Neural cell (in vitro differentiated cells): ENCODE measurements around the gene GRIP1. TPM values are rescaled to one million over a fixed set of nuclear protein-coding genes. Genes with fewer than 3 reads are reported as not detected.

Source experiments
- H2AFZ ChIP-seq: fragments of 200-600, 300-800 bp; sonication (generic), shearing (Covaris generic); 2 replicates; pipeline ENCODE4 v1.6.0; 2014; ENCODE audit warnings: low read depth, mild to moderate bottlenecking, antibody characterized with exemption, low read length, moderate library complexity
- H3F3A ChIP-seq: fragments of 200-600 bp; shearing (Covaris generic); 2 replicates; pipeline ENCODE4 v1.6.1; 2016; ENCODE audit warnings: mild to moderate bottlenecking, moderate library complexity, mixed read lengths, antibody characterized with exemption, low read length; ENCODE audit not compliant: insufficient read depth, poor library complexity, severe bottlenecking
- H3K27ac ChIP-seq: fragments of 200-600, 300-800 bp; sonication (generic), shearing (Covaris generic); 2 replicates; pipeline ENCODE4 v1.5.1; 2014; ENCODE audit warnings: mild to moderate bottlenecking, low read length, moderate library complexity
- H3K27me3 ChIP-seq: fragments of 300-800, 200-600 bp; sonication (generic), shearing (Covaris generic); 2 replicates; pipeline ENCODE4 v1.6.0; 2014; ENCODE audit warnings: mild to moderate bottlenecking, low read depth, low read length, moderate library complexity; ENCODE audit not compliant: insufficient read depth
- H3K36me3 ChIP-seq: fragments of 300-800, 200-600 bp; sonication (generic), shearing (Covaris generic); 2 replicates; pipeline ENCODE4 v1.5.1; 2014; ENCODE audit warnings: mild to moderate bottlenecking, antibody characterized with exemption, low read length, moderate library complexity; ENCODE audit not compliant: insufficient read depth
- H3K4me2 ChIP-seq: fragments of 300-800, 200-600 bp; sonication (generic), shearing (Covaris generic); 2 replicates; pipeline ENCODE4 v1.6.0; 2014; ENCODE audit warnings: mild to moderate bottlenecking, low read length
- H3K4me3 ChIP-seq: fragments of 300-800, 200-600 bp; sonication (generic), shearing (Covaris generic); 2 replicates; pipeline ENCODE4 v1.5.1; 2014; ENCODE audit warnings: mild to moderate bottlenecking, low read length, moderate library complexity
- H3K79me2 ChIP-seq: fragments of 200-600 bp; shearing (Covaris generic); replicated peaks from 2 replicates; pipeline ENCODE4 v1.6.0; 2014; ENCODE audit warnings: mild to moderate bottlenecking, low read length, moderate library complexity; ENCODE audit not compliant: insufficient read depth
- H3K9ac ChIP-seq: fragments of 300-800, 200-600 bp; sonication (generic), shearing (Covaris generic); 2 replicates; pipeline ENCODE4 v1.6.1; 2016; ENCODE audit warnings: mild to moderate bottlenecking, low read length, mixed read lengths
- H3K9me2 ChIP-seq: fragments of 200-600 bp; shearing (Covaris generic); 2 replicates; pipeline ENCODE4 v1.6.1; 2016; ENCODE audit warnings: mild to moderate bottlenecking, low read length, mixed read lengths; ENCODE audit not compliant: insufficient read depth
- H3K9me3 ChIP-seq: fragments of 200-600, 300-800 bp; sonication (generic), shearing (Covaris generic); 2 replicates; pipeline ENCODE4 v1.6.1; 2016; ENCODE audit warnings: mild to moderate bottlenecking, mixed run types, low read length, moderate library complexity, mixed read lengths
- H4K20me1 ChIP-seq: fragments of 200-600 bp; shearing (Covaris generic); 2 replicates; pipeline ENCODE4 v1.6.1; 2016; ENCODE audit warnings: mild to moderate bottlenecking, mixed run types; ENCODE audit not compliant: insufficient read depth
- CTCF ChIP-seq: fragments of 450-650 bp; IDR thresholded peaks from 2 replicates; pipeline ENCODE4 v1.5.1; 2014; ENCODE audit warnings: antibody characterized with exemption, mild to moderate bottlenecking, moderate library complexity; ENCODE audit not compliant: poor library complexity, severe bottlenecking
- EP300 ChIP-seq: fragments of 450-650 bp; conservative IDR thresholded peaks from 2 replicates; pipeline ENCODE4 v1.6.1; 2014; ENCODE audit warnings: antibody characterized with exemption, mild to moderate bottlenecking, moderate library complexity; ENCODE audit not compliant: poor library complexity, severe bottlenecking
- EZH2 ChIP-seq: fragments of 200-600, 300-800 bp; shearing (Covaris generic), sonication (generic); IDR thresholded peaks from 2 replicates; pipeline ENCODE4 v1.6.1; 2014; ENCODE audit warnings: antibody characterized with exemption, low read length, borderline replicate concordance, mild to moderate bottlenecking; ENCODE audit not compliant: insufficient read depth, poor library complexity, severe bottlenecking
- MXI1 ChIP-seq: fragments of 450-650 bp; conservative IDR thresholded peaks from 2 replicates; pipeline ENCODE4 v1.6.1; 2014; ENCODE audit warnings: antibody characterized with exemption, mild to moderate bottlenecking; ENCODE audit not compliant: poor library complexity, severe bottlenecking
- POLR2AphosphoS5 ChIP-seq: IDR thresholded peaks from 2 replicates; pipeline ENCODE4 v1.6.1; 2012
- RAD21 ChIP-seq: fragments of 450-650 bp; conservative IDR thresholded peaks from 2 replicates; pipeline ENCODE4 v1.6.1; 2014; ENCODE audit warnings: antibody characterized with exemption, mild to moderate bottlenecking, moderate library complexity
- REST ChIP-seq: IDR thresholded peaks from 2 replicates; pipeline ENCODE4 v1.6.1; 2012; ENCODE audit warnings: borderline replicate concordance
- SMC3 ChIP-seq: fragments of 450-650 bp; conservative IDR thresholded peaks from 2 replicates; pipeline ENCODE4 v1.6.1; 2014; ENCODE audit warnings: antibody characterized with exemption, mild to moderate bottlenecking, moderate library complexity; ENCODE audit not compliant: poor library complexity
- TAF1 ChIP-seq: IDR thresholded peaks from 2 replicates; pipeline ENCODE4 v1.6.1; 2012; ENCODE audit warnings: low read depth
- polyA plus RNA-seq: library from polyadenylated mRNA; depleted of rRNA; stranded (reverse); fragments of >200 nt; gene quantifications from 2 replicates; pipeline ENCODE4 v1.2.3, GENCODE V29; 2014

GRIP1 gene
- polyA plus RNA-seq, 1 donor from 2014 or later, result 41.1 TPM

- Histone ChIP-seq H3K79me2 (no peaks in the 10 kb centered on the region), H3K4me2 (no peak overlapping the region), H3K9ac (no peak overlapping the region), H3K27ac (no peak overlapping the region), H3F3A (no peaks in the 10 kb centered on the region), H3K27me3 (no peaks in the 10 kb centered on the region), H3K9me2 (no peaks in the 10 kb centered on the region), H3K36me3 (no peaks in the 10 kb centered on the region), H3K4me3 (no peak overlapping the region), H2AFZ (no peak overlapping the region), H4K20me1 (no peaks in the 10 kb centered on the region), H3K9me3 (no peaks in the 10 kb centered on the region)
- TF ChIP-seq REST, result no peak
- no peak for TF ChIP-seq EZH2
- no peak for TF ChIP-seq SMC3
- TF ChIP-seq RAD21, result no peak
- no peak for TF ChIP-seq EP300
- TF ChIP-seq MXI1, result no peak
- TF ChIP-seq TAF1, result no peak
- no peak for TF ChIP-seq CTCF
- no peak for TF ChIP-seq POLR2AphosphoS5
Observed at GRCh38 chr12:66449531-66449930, 229.3 kb downstream of the GRIP1 start.

- H3K27ac ChIP-seq, result no peak overlapping the region
- TF ChIP-seq EZH2, result no peak
- no peak for TF ChIP-seq MXI1
- no peak for TF ChIP-seq POLR2AphosphoS5
- TF ChIP-seq TAF1, result no peak
- no peak for TF ChIP-seq SMC3
- no peak for TF ChIP-seq EP300
- TF ChIP-seq RAD21, result no peak
- TF ChIP-seq REST, result no peak
- TF ChIP-seq CTCF, result no peak
- H3K9me2 ChIP-seq, result no peaks in the 10 kb centered on the region
- no peaks in the 10 kb centered on the region for H3F3A ChIP-seq
- H3K9me3 ChIP-seq, result no peaks in the 10 kb centered on the region
- H3K4me3 ChIP-seq, result no peak overlapping the region
- no peaks in the 10 kb centered on the region for H3K79me2 ChIP-seq
- no peaks in the 10 kb centered on the region for H3K36me3 ChIP-seq
- H3K4me2 ChIP-seq, result no peak overlapping the region
- H3K27me3 ChIP-seq, result no peaks in the 10 kb centered on the region
- no peak overlapping the region for H3K9ac ChIP-seq
- no peak overlapping the region for H2AFZ ChIP-seq
- H4K20me1 ChIP-seq, result no peaks in the 10 kb centered on the region
Observed at GRCh38 chr12:66447643-66448042, 231.2 kb downstream of the GRIP1 start.
